Vagina (tissue), 2 donors: ENCODE results near the gene ANKLE1. TPM values are rescaled to one million over a fixed set of nuclear protein-coding genes. Genes with fewer than 3 reads are reported as not detected.

ENCODE experiments used
- DNase-seq, 2 donors: peaks; one replicate each; pipeline ENCODE4 v3.0.0-alpha.2; 2017; ENCODE audit errors: extremely low spot score in 2 of 2
- H3K27ac ChIP-seq: fragments of 200-600 bp; sonication (generic); one replicate; pipeline ENCODE4 v1.5.1; 2019
- H3K27me3 ChIP-seq: fragments of 200-600 bp; sonication (generic); one replicate; pipeline ENCODE4 v1.5.1; 2019
- H3K36me3 ChIP-seq, 2 donors: fragments of 200-600 bp; sonication (generic); one replicate each; pipeline ENCODE4 v1.5.1; 2017 to 2019
- H3K4me1 ChIP-seq: fragments of 200-600 bp; sonication (generic); one replicate; pipeline ENCODE4 v1.5.1; 2019
- H3K4me3 ChIP-seq, 2 donors: fragments of 200-600 bp; sonication (generic); 1 replicate in 1 of 2; 2 replicates in 1 of 2; pipeline ENCODE4 v1.5.1; 2016 to 2019
- H3K9me3 ChIP-seq: fragments of 200-600 bp; sonication (generic); one replicate; pipeline ENCODE4 v1.5.1; 2019
- POLR2A ChIP-seq, 2 donors: fragments of 450-650 bp; IDR thresholded peaks; one replicate each; pipeline ENCODE4 v1.6.1; 2017; ENCODE audit warnings: antibody characterized with exemption in 2 of 2, mild to moderate bottlenecking in 2 of 2, moderate library complexity in 2 of 2
- POLR2AphosphoS5 ChIP-seq, 2 donors: sonication (generic); formaldehyde crosslinking; IDR thresholded peaks; one replicate each; pipeline ENCODE4 v1.9.0; 2017; ENCODE audit warnings: antibody characterized with exemption in 2 of 2, mild to moderate bottlenecking in 2 of 2, low read depth in 1 of 2; ENCODE audit not compliant: insufficient read depth in 1 of 2
- intact Hi-C: fragments of 100-400 bp; cut with DNase I; formaldehyde crosslinking; loops from one replicate; pipeline ENCODE4 v1.15.1; 2023
- total RNA-seq: library from RNA; depleted of rRNA; stranded (reverse); fragments of >200 nt; gene quantifications from one replicate; pipeline ENCODE4 v1.2.3, GENCODE V29; 2016
- TF ChIP-seq, protein P1 (sequence below), 3 experiments: fragments of 450-650 bp in 2 of 3; fragments of 200-600 bp in 1 of 3; sonication (generic) in 1 of 3; IDR thresholded peaks; one replicate each; pipeline ENCODE4 v1.5.1; 2017 to 2019; ENCODE audit warnings: antibody characterized with exemption in 3 of 3, mild to moderate bottlenecking in 2 of 3, moderate library complexity in 2 of 3

ANKLE1 gene
- total RNA-seq, 1 donor from 2014 or later: 2.9 TPM

DNA sequence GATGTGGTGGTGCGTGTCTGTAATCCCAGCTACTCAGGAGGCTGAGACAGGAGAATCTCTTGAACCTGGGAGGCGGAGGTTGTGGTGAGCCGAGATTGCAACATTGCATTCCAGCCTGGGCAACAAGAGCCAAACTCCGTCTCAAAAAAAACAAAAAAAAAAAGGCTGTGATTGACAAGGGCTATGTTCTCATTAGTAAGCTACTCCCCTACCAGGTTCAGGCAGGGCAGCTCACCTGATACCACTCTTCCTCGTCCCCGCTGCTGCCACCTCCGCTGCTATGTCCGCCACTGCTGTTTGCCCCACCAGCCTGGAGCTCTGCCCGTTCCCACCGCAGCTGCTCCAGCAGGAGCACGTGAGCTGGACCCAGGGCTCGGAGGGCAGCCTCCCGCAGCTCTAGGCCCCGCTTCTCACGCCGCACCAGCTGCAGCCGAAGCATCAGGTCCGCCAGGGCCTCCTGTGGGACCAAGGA lies 26.5 kb upstream of the ANKLE1 start:
- DNase-seq: no peak
- H3K4me3 ChIP-seq: no peak overlapping the region
- intact Hi-C loops: no loop called here
- no peak overlapping the region for H3K27ac ChIP-seq
- no peaks in the 10 kb centered on the region for H3K9me3 ChIP-seq
- no peaks in the 10 kb centered on the region for H3K27me3 ChIP-seq
- H3K36me3 ChIP-seq: no peaks in the 10 kb centered on the region
- TF ChIP-seq POLR2AphosphoS5 (IDR thresholded peaks at IDR 0.05; ENCODE audit: insufficient read depth in 1 of 2, low read depth in 1 of 2) (no peak), POLR2A (IDR thresholded peaks at IDR 0.05) (no peak)
- TF ChIP-seq, protein P1, sequence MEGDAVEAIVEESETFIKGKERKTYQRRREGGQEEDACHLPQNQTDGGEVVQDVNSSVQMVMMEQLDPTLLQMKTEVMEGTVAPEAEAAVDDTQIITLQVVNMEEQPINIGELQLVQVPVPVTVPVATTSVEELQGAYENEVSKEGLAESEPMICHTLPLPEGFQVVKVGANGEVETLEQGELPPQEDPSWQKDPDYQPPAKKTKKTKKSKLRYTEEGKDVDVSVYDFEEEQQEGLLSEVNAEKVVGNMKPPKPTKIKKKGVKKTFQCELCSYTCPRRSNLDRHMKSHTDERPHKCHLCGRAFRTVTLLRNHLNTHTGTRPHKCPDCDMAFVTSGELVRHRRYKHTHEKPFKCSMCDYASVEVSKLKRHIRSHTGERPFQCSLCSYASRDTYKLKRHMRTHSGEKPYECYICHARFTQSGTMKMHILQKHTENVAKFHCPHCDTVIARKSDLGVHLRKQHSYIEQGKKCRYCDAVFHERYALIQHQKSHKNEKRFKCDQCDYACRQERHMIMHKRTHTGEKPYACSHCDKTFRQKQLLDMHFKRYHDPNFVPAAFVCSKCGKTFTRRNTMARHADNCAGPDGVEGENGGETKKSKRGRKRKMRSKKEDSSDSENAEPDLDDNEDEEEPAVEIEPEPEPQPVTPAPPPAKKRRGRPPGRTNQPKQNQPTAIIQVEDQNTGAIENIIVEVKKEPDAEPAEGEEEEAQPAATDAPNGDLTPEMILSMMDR (IDR thresholded peaks at IDR 0.05): no peak
- no peaks in the 10 kb centered on the region for H3K4me1 ChIP-seq

DNA sequence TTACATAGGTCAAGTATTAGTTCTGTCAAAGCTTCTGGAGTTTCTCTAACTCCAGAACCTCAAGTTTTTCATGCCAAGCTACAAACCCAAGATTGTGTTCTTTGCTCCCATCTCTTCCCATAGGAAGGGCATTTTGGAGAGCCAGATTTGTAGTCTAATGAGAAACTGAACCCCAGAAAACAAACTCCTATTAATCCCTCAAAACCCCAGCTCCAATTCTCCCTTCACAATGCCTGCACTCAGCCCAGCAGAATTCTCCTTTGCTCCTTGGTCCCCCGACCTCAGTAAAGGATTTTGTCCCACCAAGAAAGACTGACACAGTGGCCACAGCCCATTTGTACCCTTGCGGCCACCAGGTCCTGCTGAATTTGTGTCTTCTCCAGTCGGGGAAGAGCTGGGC lies 25.6 kb upstream of the ANKLE1 start:
- H3K36me3 ChIP-seq: no peaks in the 10 kb centered on the region
- H3K9me3 ChIP-seq: no peaks in the 10 kb centered on the region
- no peak overlapping the region for H3K4me3 ChIP-seq
- no peaks in the 10 kb centered on the region for H3K4me1 ChIP-seq
- H3K27me3 ChIP-seq: no peaks in the 10 kb centered on the region
- intact Hi-C loops: no loop called here
- DNase-seq: no peak
- TF ChIP-seq, protein P1 (IDR thresholded peaks at IDR 0.05): no peak
- TF ChIP-seq POLR2AphosphoS5 (IDR thresholded peaks at IDR 0.05; ENCODE audit: insufficient read depth in 1 of 2, low read depth in 1 of 2): no peak
- TF ChIP-seq POLR2A (IDR thresholded peaks at IDR 0.05): no peak
- no peak overlapping the region for H3K27ac ChIP-seq

GRCh38 chr19:17259118-17259780 lies 22.5 kb upstream of the ANKLE1 start:
- intact Hi-C loops: no loop called here

DNA sequence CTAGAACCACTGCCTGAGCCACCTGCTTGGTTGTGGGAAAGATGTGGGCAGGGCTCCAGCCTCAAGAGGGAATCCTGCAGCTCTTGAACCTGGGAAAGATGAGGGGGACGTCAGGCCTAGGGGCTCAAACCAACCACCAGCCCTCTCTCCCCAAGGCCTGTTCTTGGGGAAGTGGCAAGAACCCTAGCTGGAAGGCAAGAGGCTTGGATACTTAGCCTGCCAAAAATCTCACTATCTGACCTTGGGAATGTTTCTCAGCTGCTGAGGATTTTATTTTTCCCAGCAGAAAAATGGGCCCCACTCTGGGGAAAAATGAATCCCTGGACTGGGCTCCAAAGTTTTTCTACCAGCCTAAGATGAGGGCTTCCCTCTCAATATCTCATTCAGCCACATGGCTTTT lies 21.8 kb upstream of the ANKLE1 start:
- no peaks in the 10 kb centered on the region for H3K9me3 ChIP-seq
- no peaks in the 10 kb centered on the region for H3K36me3 ChIP-seq
- no peak for DNase-seq
- no peak overlapping the region for H3K27ac ChIP-seq
- H3K4me1 ChIP-seq: no peaks in the 10 kb centered on the region
- H3K27me3 ChIP-seq: no peaks in the 10 kb centered on the region
- H3K4me3 ChIP-seq: no peak overlapping the region
- intact Hi-C loops: no loop called here
- TF ChIP-seq POLR2AphosphoS5 (IDR thresholded peaks at IDR 0.05; ENCODE audit: insufficient read depth in 1 of 2, low read depth in 1 of 2) (no peak), POLR2A (IDR thresholded peaks at IDR 0.05) (no peak)
- TF ChIP-seq, protein P1 (IDR thresholded peaks at IDR 0.05): no peak

More at GRCh38 chr19:17259118-17259780, 22.5 kb upstream of the ANKLE1 start:
- Histone ChIP-seq H3K27ac (no peak overlapping the region), H3K4me3 (no peak overlapping the region), H3K27me3 (no peaks in the 10 kb centered on the region), H3K36me3 (no peaks in the 10 kb centered on the region), H3K9me3 (no peaks in the 10 kb centered on the region), H3K4me1 (no peaks in the 10 kb centered on the region)
- DNase-seq: no peak
- TF ChIP-seq POLR2AphosphoS5 (IDR thresholded peaks at IDR 0.05; ENCODE audit: insufficient read depth in 1 of 2, low read depth in 1 of 2) (no peak), POLR2A (IDR thresholded peaks at IDR 0.05) (no peak)
- TF ChIP-seq, protein P1 (IDR thresholded peaks at IDR 0.05): no peak

DNA sequence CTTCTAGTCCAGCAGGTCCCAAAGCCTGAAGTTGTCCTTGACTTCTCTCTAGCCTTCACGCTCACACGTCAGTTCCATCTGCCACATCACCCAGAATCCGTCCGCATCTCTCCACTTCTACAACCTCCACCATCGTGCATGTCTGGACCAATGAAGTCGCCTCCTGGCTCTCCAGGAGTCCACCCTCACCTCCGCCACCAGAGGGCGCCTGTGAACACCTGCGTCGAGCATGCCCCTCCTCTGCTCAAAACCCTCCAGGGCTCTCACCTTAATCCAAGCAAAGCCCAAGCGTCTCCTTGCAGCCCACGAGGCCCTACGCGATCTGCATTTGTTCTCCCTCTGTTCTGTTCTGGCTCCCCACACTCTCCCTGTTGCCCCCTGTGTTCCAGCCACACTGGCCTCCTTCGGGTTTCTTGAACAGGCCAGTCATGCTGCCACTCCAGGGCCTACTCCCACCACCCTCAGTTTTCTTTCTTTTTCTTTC lies 20.8 kb upstream of the ANKLE1 start:
- no peak for DNase-seq
- Histone ChIP-seq H3K27ac (no peak overlapping the region), H3K4me3 (no peak overlapping the region), H3K27me3 (no peaks in the 10 kb centered on the region), H3K9me3 (no peaks in the 10 kb centered on the region), H3K36me3 (no peaks in the 10 kb centered on the region), H3K4me1 (no peaks in the 10 kb centered on the region)
- intact Hi-C loops: no loop called here
- TF ChIP-seq, protein P1 (IDR thresholded peaks at IDR 0.05): peak; percentile 50 to 75 (median 68)
- TF ChIP-seq POLR2AphosphoS5 (IDR thresholded peaks at IDR 0.05; ENCODE audit: insufficient read depth in 1 of 2, low read depth in 1 of 2) (peak; percentile 16 to 26), POLR2A (IDR thresholded peaks at IDR 0.05) (no peak)
